Upper lobe of left lung (tissue), 4 donors: Measurements from ENCODE around the gene STIM1.

Experiments
- CTCF ChIP-seq, 6 experiments: fragments of 450-650 bp in 4 of 6; fragments of 200-600 bp in 2 of 6; sonication (generic) in 2 of 6; IDR thresholded peaks; one replicate each; pipeline ENCODE4 v1.5.1; 2016 to 2019; ENCODE audit warnings: antibody characterized with exemption in 6 of 6
- POLR2A ChIP-seq, 4 donors: fragments of 450-650 bp; IDR thresholded peaks; one replicate each; pipeline ENCODE4 v1.5.1; 2016 to 2017; ENCODE audit warnings: antibody characterized with exemption in 4 of 4, mild to moderate bottlenecking in 2 of 4
- POLR2AphosphoS5 ChIP-seq, 2 donors: sonication (generic); formaldehyde crosslinking; IDR thresholded peaks; one replicate each; pipeline ENCODE4 v1.5.1; 2017; ENCODE audit warnings: antibody characterized with exemption in 2 of 2

GRCh38 chr11:3879216-3879966, 23.9 kb downstream of the STIM1 start:
- no peak for TF ChIP-seq POLR2A (IDR thresholded peaks at IDR 0.05)
- TF ChIP-seq CTCF (IDR thresholded peaks at IDR 0.05), result no peak
- no peak for TF ChIP-seq POLR2AphosphoS5 (IDR thresholded peaks at IDR 0.05)
